Measurements from ENCODE around the gene TXNDC2. TPM values are rescaled to one million over a fixed set of nuclear protein-coding genes. Genes with fewer than 3 reads are reported as not detected.

TXNDC2 gene
- total and polyA plus RNA-seq, 9 of the 15 experiments (the other 6 are each of a cell fraction or from before 2014, with no cell fraction given), result 1.2 to 4.9 (median 2.3) TPM

- TF ChIP-seq NFYB (IDR thresholded peaks at IDR 0.05; ENCODE audit: extremely low read depth, insufficient read length) (peak; percentile 4), ELK3 (CRISPR knock-in tag; IDR thresholded peaks at IDR 0.05) (no peak), THRA (IDR thresholded peaks at IDR 0.05) (no peak), HDAC6 (IDR thresholded peaks at IDR 0.05; ENCODE audit: low read depth, low read length) (no peak), ZBTB2 (IDR thresholded peaks at IDR 0.05) (peak; percentile 91), MEIS2 (IDR thresholded peaks at IDR 0.05; ENCODE audit: partially characterized antibody) (no peak), EP400 (IDR thresholded peaks at IDR 0.05) (no peak), ETV1 (tag; conservative IDR thresholded peaks at IDR 0.05; ENCODE audit: low read depth) (peak; percentile 92), ZNF444 (CRISPR knock-in tag; IDR thresholded peaks at IDR 0.05) (no peak; the same call in 1 of the 2 replicates), ELK1 (CRISPR knock-in tag; IDR thresholded peaks at IDR 0.05) (no peak), NONO (IDR thresholded peaks at IDR 0.05; ENCODE audit: low read depth in 2 of 2, low read length in 1 of 2) (no peak), SAFB2 (IDR thresholded peaks at IDR 0.05; ENCODE audit: borderline replicate concordance, low read depth, low read length, severe bottlenecking) (no peak), ZBED1 (IDR thresholded peaks at IDR 0.05) (no peak), MXD1 (CRISPR knock-in tag; IDR thresholded peaks at IDR 0.05; ENCODE audit: borderline replicate concordance, poor library complexity, severe bottlenecking) (no peak), MTA1 (IDR thresholded peaks at IDR 0.05; ENCODE audit: borderline replicate concordance) (peak; percentile 92), CLOCK (CRISPR knock-in tag; IDR thresholded peaks at IDR 0.05; ENCODE audit: borderline replicate concordance) (no peak), KAT2B (IDR thresholded peaks at IDR 0.05; ENCODE audit: low read depth, low read length) (no peak)
These were observed 8.7 kb upstream of the TXNDC2 start (continued) for GRCh38 chr18:9876867-9877654.

All from K562 (cell line).